Stimulated activated CD4-positive, alpha-beta T cell treated with anti-CD3 and anti-CD28 coated beads, Interleukin-15, amount 100 ng/mL, for 1 hour (primary cell): ENCODE measurements around the gene ABCA10.

Source experiments
- DNase-seq, 2 donors: peaks; one replicate each; pipeline ENCODE4 v3.0.0-alpha.2; 2020; ENCODE audit warnings: low read depth in 1 of 2, low spot score in 1 of 2

ABCA10 gene

GRCh38 chr17:69105907-69106730 is 122.5 kb downstream of the ABCA10 start:
- DNase-seq: no peak

- DNase-seq: no peak
Measured at GRCh38 chr17:69103557-69104233, 124.9 kb downstream of the ABCA10 start.

- DNase-seq: no peak
Measured at GRCh38 chr17:69098625-69099024, 130.0 kb downstream of the ABCA10 start.
